Esophagus (tissue), 2 donors: ENCODE measurements around the gene FHIT. TPM values are rescaled to one million over a fixed set of nuclear protein-coding genes. Genes with fewer than 3 reads are reported as not detected.

Source experiments
- H3K27ac ChIP-seq, 2 donors: one replicate each; pipeline ENCODE4 v1.5.1; 2013; ENCODE audit warnings: low read depth in 2 of 2, mild to moderate bottlenecking in 2 of 2, inconsistent platforms in 1 of 2, low read length in 1 of 2, moderate library complexity in 1 of 2
- H3K27me3 ChIP-seq, 2 donors: one replicate each; pipeline ENCODE4 v1.6.1; 2013; ENCODE audit warnings: low read length in 2 of 2, control low read depth in 1 of 2, mild to moderate bottlenecking in 1 of 2; ENCODE audit not compliant: insufficient read depth in 2 of 2, control insufficient read depth in 1 of 2
- H3K36me3 ChIP-seq, 2 donors: one replicate each; pipeline ENCODE4 v1.6.1; 2013; ENCODE audit warnings: low read length in 1 of 2; ENCODE audit not compliant: control insufficient read depth in 2 of 2, insufficient read depth in 2 of 2
- H3K4me1 ChIP-seq, 2 donors: one replicate each; pipeline ENCODE4 v1.6.1; 2013; ENCODE audit warnings: low read length in 1 of 2; ENCODE audit not compliant: control insufficient read depth in 2 of 2, insufficient read depth in 2 of 2
- H3K4me3 ChIP-seq, 2 donors: one replicate each; pipeline ENCODE4 v1.5.1; 2013; ENCODE audit warnings: low read length in 2 of 2, mild to moderate bottlenecking in 2 of 2, low read depth in 1 of 2, moderate library complexity in 1 of 2
- H3K9me3 ChIP-seq, 2 donors: one replicate each; pipeline ENCODE4 v1.6.1; 2013; ENCODE audit warnings: mild to moderate bottlenecking in 2 of 2, low read depth in 1 of 2, low read length in 1 of 2, moderate library complexity in 1 of 2; ENCODE audit not compliant: control insufficient read depth in 2 of 2, insufficient read depth in 1 of 2
- WGBS, 2 donors: extraction: QIAGEN DNeasy Blood & Tissue Kit; methylation state at CpG; one replicate each; pipeline ENCODE4 v1.1.7; 2013; 5-methylcytosine and 5-hydroxymethylcytosine counted together
- polyA plus RNA-seq, 2 donors: library from polyadenylated mRNA; stranded (reverse); fragments of 200-250 nt; gene quantifications; one replicate each; pipeline ENCODE4 v1.2.3, GENCODE V29; 2013
- donor health status: healthy with polysubstance abuse.
- donor health status: Bipolar disorder and iron deficiency.

Gene FHIT
- polyA plus RNA-seq, 2 donors = 3.4 to 5.0 TPM

GRCh38 chr3:60643831-60644230, 607.4 kb downstream of the FHIT start:
- Histone ChIP-seq H3K27ac (no peak overlapping the region), H3K4me1 (no peaks in the 10 kb centered on the region), H3K27me3 (no peaks in the 10 kb centered on the region), H3K9me3 (no peaks in the 10 kb centered on the region), H3K4me3 (no peak overlapping the region), H3K36me3 (no peaks in the 10 kb centered on the region)
- 80 to 83% methylated on average over 1 of the region's 1 CpG for WGBS, 2 donors

DNA sequence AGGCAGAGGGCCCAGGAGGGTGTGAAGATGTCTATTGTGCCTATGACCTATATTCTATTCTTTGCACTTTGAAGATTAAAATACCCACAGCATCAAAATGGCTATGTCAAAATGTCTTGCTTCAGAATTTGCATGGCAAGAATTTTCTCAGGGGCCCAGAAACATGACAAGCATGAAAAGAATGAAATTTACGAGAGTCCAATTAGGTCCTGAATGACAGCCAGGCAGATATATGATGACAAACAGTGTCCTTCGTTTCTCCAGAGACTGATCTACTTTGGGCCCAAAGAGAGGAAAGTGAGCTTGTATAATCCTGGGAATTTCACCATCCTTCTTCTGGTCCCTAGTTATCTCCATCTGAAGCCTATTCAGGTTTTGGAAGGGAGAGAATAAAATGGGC, 609.9 kb downstream of the FHIT start:
- Histone ChIP-seq H3K27me3 (no peaks in the 10 kb centered on the region), H3K27ac (no peak overlapping the region), H3K9me3 (no peaks in the 10 kb centered on the region), H3K36me3 (no peaks in the 10 kb centered on the region), H3K4me3 (no peak overlapping the region), H3K4me1 (no peaks in the 10 kb centered on the region)
- WGBS, 2 donors = 81 to 88% methylated on average over 2 of the region's 2 CpGs

GRCh38 chr3:60636846-60637245, 614.4 kb downstream of the FHIT start:
- H3K9me3 ChIP-seq = no peaks in the 10 kb centered on the region
- no peaks in the 10 kb centered on the region for H3K36me3 ChIP-seq
- no peaks in the 10 kb centered on the region for H3K4me1 ChIP-seq
- H3K4me3 ChIP-seq = no peak overlapping the region
- H3K27ac ChIP-seq = no peak overlapping the region
- H3K27me3 ChIP-seq = no peaks in the 10 kb centered on the region

- no peaks in the 10 kb centered on the region for H3K27me3 ChIP-seq
- no peaks in the 10 kb centered on the region for H3K36me3 ChIP-seq
- no peaks in the 10 kb centered on the region for H3K9me3 ChIP-seq
- no peak overlapping the region for H3K4me3 ChIP-seq
- H3K27ac ChIP-seq = no peak overlapping the region
- WGBS, 2 donors = 91 to 93% methylated on average over 9 of the region's 9 CpGs
- no peaks in the 10 kb centered on the region for H3K4me1 ChIP-seq
These were observed 617.6 kb downstream of the FHIT start for GRCh38 chr3:60633644-60634043.

GRCh38 chr3:60631509-60631908, 619.7 kb downstream of the FHIT start:
- no peak overlapping the region for H3K27ac ChIP-seq
- no peaks in the 10 kb centered on the region for H3K27me3 ChIP-seq
- H3K4me1 ChIP-seq = no peaks in the 10 kb centered on the region
- H3K4me3 ChIP-seq = no peak overlapping the region
- WGBS, 2 donors = 87 to 90% methylated on average over 8 of the region's 8 CpGs
- no peaks in the 10 kb centered on the region for H3K9me3 ChIP-seq
- H3K36me3 ChIP-seq = no peaks in the 10 kb centered on the region

- Histone ChIP-seq H3K27ac (no peak overlapping the region), H3K4me3 (no peak overlapping the region), H3K27me3 (no peaks in the 10 kb centered on the region), H3K9me3 (no peaks in the 10 kb centered on the region), H3K4me1 (no peaks in the 10 kb centered on the region), H3K36me3 (no peaks in the 10 kb centered on the region)
- WGBS, 2 donors = 83 to 93% methylated on average over 1 of the region's 1 CpG
These were observed 620.3 kb downstream of the FHIT start for GRCh38 chr3:60630953-60631352.

DNA sequence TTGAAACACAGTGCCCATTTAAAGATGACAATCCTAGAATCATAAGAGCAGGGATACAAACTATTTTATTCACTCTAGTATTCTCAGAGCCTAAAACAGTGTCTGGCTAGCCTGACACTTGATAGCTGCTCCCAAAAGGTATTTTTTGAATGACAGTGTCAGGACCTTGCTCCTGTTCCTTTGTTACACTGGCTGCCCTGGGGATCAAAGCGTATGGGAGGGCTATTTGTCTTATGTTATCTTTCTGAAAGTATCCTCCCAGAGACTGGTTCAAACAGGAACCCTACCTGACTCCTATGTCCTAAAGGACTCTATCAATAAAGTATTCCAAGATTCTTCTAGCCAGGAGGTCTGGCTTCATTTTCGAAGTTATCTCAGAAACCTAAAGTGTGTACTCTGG, 621.4 kb downstream of the FHIT start:
- Histone ChIP-seq H3K36me3 (no peaks in the 10 kb centered on the region), H3K27me3 (no peaks in the 10 kb centered on the region), H3K4me3 (no peak overlapping the region), H3K9me3 (no peaks in the 10 kb centered on the region), H3K27ac (no peak overlapping the region), H3K4me1 (no peaks in the 10 kb centered on the region)
- 68 to 89% methylated on average over 2 of the region's 2 CpGs for WGBS, 2 donors

- Histone ChIP-seq H3K27me3 (no peaks in the 10 kb centered on the region), H3K9me3 (no peaks in the 10 kb centered on the region), H3K4me3 (no peak overlapping the region), H3K36me3 (no peaks in the 10 kb centered on the region), H3K27ac (no peak overlapping the region), H3K4me1 (no peaks in the 10 kb centered on the region)
- WGBS, 2 donors = 38 to 56% methylated on average over 1 of the region's 1 CpG
These were observed 628.9 kb downstream of the FHIT start for GRCh38 chr3:60622349-60622748.

DNA sequence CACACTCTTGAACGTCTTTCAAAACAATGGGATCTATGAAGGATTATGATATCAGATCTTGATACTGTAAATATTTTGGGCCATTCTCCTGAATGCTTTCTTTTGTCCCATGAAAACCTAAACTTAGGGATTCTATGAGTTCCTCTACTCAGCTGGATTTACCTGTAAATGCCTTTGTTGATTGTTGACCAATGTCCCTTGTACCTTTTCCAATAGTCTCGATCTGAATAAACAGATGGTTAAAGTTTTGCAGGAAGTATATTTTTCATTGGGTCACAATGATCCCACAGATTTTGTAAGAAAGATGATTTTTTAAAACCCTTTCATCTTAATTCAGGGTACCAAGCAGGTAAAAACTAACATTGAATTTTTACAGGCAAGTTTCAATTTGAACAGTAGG, 634.1 kb downstream of the FHIT start:
- 52 to 69% methylated on average over 2 of the region's 2 CpGs for WGBS, 2 donors
- H3K27me3 ChIP-seq = no peaks in the 10 kb centered on the region
- H3K4me1 ChIP-seq = no peaks in the 10 kb centered on the region
- no peak overlapping the region for H3K27ac ChIP-seq
- H3K4me3 ChIP-seq = no peak overlapping the region
- H3K36me3 ChIP-seq = no peaks in the 10 kb centered on the region
- no peaks in the 10 kb centered on the region for H3K9me3 ChIP-seq

- Histone ChIP-seq H3K4me1 (no peaks in the 10 kb centered on the region), H3K36me3 (no peaks in the 10 kb centered on the region), H3K9me3 (no peaks in the 10 kb centered on the region), H3K27me3 (no peaks in the 10 kb centered on the region), H3K4me3 (no peak overlapping the region), H3K27ac (no peak overlapping the region)
- WGBS, 2 donors = 84 to 94% methylated on average over 1 of the region's 1 CpG
These were observed 637.4 kb downstream of the FHIT start for GRCh38 chr3:60613769-60614303.
